Measurements from ENCODE around the gene MCM6.

DNA sequence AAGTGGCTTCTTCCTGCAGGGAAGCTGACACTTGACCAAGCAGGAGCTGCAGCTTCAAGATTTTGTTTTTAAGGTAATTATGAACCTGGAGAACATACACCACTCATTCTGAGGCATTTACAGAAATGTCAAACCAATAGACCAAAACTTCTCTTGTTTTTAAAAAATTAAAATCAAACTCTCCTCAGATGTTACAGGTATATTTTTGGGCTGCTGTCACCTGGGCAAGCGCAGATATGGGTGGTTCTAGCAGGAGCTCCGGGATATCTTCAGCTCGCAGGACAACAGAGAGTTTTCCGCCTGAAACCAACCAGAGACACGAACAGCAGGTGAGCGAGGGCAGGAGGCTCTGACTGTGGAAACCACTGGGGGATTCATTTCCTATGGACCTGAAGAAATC is 43.4 kb downstream of the MCM6 start:
- no peak for TF ChIP-seq POLR2A (IDR thresholded peaks at IDR 0.05)
- TF ChIP-seq, protein P1, sequence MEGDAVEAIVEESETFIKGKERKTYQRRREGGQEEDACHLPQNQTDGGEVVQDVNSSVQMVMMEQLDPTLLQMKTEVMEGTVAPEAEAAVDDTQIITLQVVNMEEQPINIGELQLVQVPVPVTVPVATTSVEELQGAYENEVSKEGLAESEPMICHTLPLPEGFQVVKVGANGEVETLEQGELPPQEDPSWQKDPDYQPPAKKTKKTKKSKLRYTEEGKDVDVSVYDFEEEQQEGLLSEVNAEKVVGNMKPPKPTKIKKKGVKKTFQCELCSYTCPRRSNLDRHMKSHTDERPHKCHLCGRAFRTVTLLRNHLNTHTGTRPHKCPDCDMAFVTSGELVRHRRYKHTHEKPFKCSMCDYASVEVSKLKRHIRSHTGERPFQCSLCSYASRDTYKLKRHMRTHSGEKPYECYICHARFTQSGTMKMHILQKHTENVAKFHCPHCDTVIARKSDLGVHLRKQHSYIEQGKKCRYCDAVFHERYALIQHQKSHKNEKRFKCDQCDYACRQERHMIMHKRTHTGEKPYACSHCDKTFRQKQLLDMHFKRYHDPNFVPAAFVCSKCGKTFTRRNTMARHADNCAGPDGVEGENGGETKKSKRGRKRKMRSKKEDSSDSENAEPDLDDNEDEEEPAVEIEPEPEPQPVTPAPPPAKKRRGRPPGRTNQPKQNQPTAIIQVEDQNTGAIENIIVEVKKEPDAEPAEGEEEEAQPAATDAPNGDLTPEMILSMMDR (IDR thresholded peaks at IDR 0.05), result no peak
